ENCODE data around the gene NFIA.

- TF ChIP-seq POLR2AphosphoS5 (IDR thresholded peaks at IDR 0.05; ENCODE audit: low read depth, low read length) (no peak), CTCF (IDR thresholded peaks at IDR 0.05) (no peak)
Measured at GRCh38 chr1:61085206-61085982, 3.0 kb downstream of the NFIA start.

Data from Panc1 (cell line).